H9 (cell line): ENCODE data around the gene TMEM240. TPM values are rescaled to one million over a fixed set of nuclear protein-coding genes. Genes with fewer than 3 reads are reported as not detected.
"Not testable (repeated sequence)": the region's sequence is repeated elsewhere in the genome, so short reads cannot be mapped to it uniquely, and the experiment has no call there.

ENCODE experiments used
- DNase-seq: peaks from one replicate; pipeline ENCODE4 v3.0.0-alpha.2; 2017
- H2AFZ ChIP-seq: one replicate; pipeline ENCODE4 v1.6.1; 2013; ENCODE audit warnings: mild to moderate bottlenecking, low read length, control low read depth, moderate library complexity
- H2AK5ac ChIP-seq: 2 replicates; pipeline ENCODE4 v1.6.1; 2013; ENCODE audit warnings: low read length, control low read depth, mixed read lengths; ENCODE audit not compliant: insufficient read length
- H2BK120ac ChIP-seq: one replicate; pipeline ENCODE4 v1.6.1; 2013; ENCODE audit warnings: low read depth, mild to moderate bottlenecking, low read length, control low read depth, inconsistent platforms; ENCODE audit not compliant: poor library complexity, severe bottlenecking
- H2BK12ac ChIP-seq: 2 replicates; pipeline ENCODE4 v1.6.1; 2013; ENCODE audit warnings: low read length, control low read depth, mixed read lengths, low read depth; ENCODE audit not compliant: insufficient read length
- H2BK15ac ChIP-seq: 2 replicates; pipeline ENCODE4 v1.6.1; 2013; ENCODE audit warnings: low read depth, low read length, control low read depth
- H2BK20ac ChIP-seq: one replicate; pipeline ENCODE4 v1.6.1; 2013; ENCODE audit warnings: low read depth, mild to moderate bottlenecking, low read length, control low read depth, inconsistent platforms; ENCODE audit not compliant: poor library complexity, severe bottlenecking
- H2BK5ac ChIP-seq: 2 replicates; pipeline ENCODE4 v1.6.1; 2013; ENCODE audit warnings: low read length, control low read depth, mixed read lengths; ENCODE audit not compliant: insufficient read length
- H3K14ac ChIP-seq: 2 replicates; pipeline ENCODE4 v1.6.1; 2013; ENCODE audit warnings: low read length, control low read depth; ENCODE audit not compliant: insufficient read depth
- H3K18ac ChIP-seq: 2 replicates; pipeline ENCODE4 v1.6.1; 2013; ENCODE audit warnings: low read depth, mild to moderate bottlenecking, mixed read lengths, low read length, control low read depth; ENCODE audit not compliant: insufficient read length
- H3K23ac ChIP-seq: 2 replicates; pipeline ENCODE4 v1.6.1; 2013; ENCODE audit warnings: low read length, control low read depth, mixed read lengths, low read depth; ENCODE audit not compliant: insufficient read length
- H3K23me2 ChIP-seq: 2 replicates; pipeline ENCODE4 v1.6.1; 2013; ENCODE audit warnings: low read depth, mild to moderate bottlenecking, mixed read lengths, low read length, control low read depth; ENCODE audit not compliant: insufficient read length, poor library complexity, severe bottlenecking
- H3K27ac ChIP-seq: 2 replicates; pipeline ENCODE4 v1.5.1; 2013; ENCODE audit warnings: low read length, control low read depth, mixed read lengths, low read depth; ENCODE audit not compliant: insufficient read length
- H3K27me3 ChIP-seq: 2 replicates; pipeline ENCODE4 v1.6.1; 2013; ENCODE audit warnings: low read length, control low read depth, inconsistent platforms; ENCODE audit not compliant: insufficient read depth
- H3K4ac ChIP-seq: 2 replicates; pipeline ENCODE4 v1.6.1; 2013; ENCODE audit warnings: low read depth, mild to moderate bottlenecking, control low read depth, inconsistent platforms, low read length, moderate library complexity
- H3K4me1 ChIP-seq: 2 replicates; pipeline ENCODE4 v1.6.1; 2013; ENCODE audit warnings: low read length, control low read depth, inconsistent platforms; ENCODE audit not compliant: insufficient read depth
- H3K4me2 ChIP-seq: 2 replicates; pipeline ENCODE4 v1.6.1; 2013; ENCODE audit warnings: low read length, control low read depth, mixed read lengths; ENCODE audit not compliant: insufficient read length, insufficient read depth
- H3K56ac ChIP-seq: 2 replicates; pipeline ENCODE4 v1.6.1; 2013; ENCODE audit warnings: low read depth, mild to moderate bottlenecking, mixed read lengths, low read length, control low read depth; ENCODE audit not compliant: insufficient read length
- H3K79me1 ChIP-seq: 2 replicates; pipeline ENCODE4 v1.6.1; 2013; ENCODE audit warnings: low read depth, mild to moderate bottlenecking, moderate library complexity, low read length, control low read depth, inconsistent platforms; ENCODE audit not compliant: insufficient read depth, poor library complexity, severe bottlenecking
- H3K79me2 ChIP-seq: 2 replicates; pipeline ENCODE4 v1.6.1; 2013; ENCODE audit warnings: low read length, control low read depth, inconsistent platforms; ENCODE audit not compliant: insufficient read depth
- H3K9ac ChIP-seq: 2 replicates; pipeline ENCODE4 v1.6.1; 2013; ENCODE audit warnings: low read length, control low read depth, mixed read lengths; ENCODE audit not compliant: insufficient read length; ENCODE audit errors: extremely low read depth
- H3K9me3 ChIP-seq: one replicate; pipeline ENCODE4 v1.6.1; 2013; ENCODE audit warnings: low read depth, low read length, inconsistent platforms; ENCODE audit not compliant: control insufficient read depth
- H3T11ph ChIP-seq: one replicate; pipeline ENCODE4 v1.6.1; 2013; ENCODE audit warnings: mild to moderate bottlenecking, low read length, control low read depth, inconsistent platforms
- H4K20me1 ChIP-seq: one replicate; pipeline ENCODE4 v1.6.1; 2013; ENCODE audit not compliant: control insufficient read depth, insufficient read length, insufficient read depth
- H4K5ac ChIP-seq: 2 replicates; pipeline ENCODE4 v1.6.1; 2013; ENCODE audit warnings: low read depth, mild to moderate bottlenecking, mixed read lengths, low read length, control low read depth; ENCODE audit not compliant: insufficient read length
- H4K8ac ChIP-seq: replicated peaks from 2 replicates; pipeline ENCODE4 v1.6.1; 2013; ENCODE audit warnings: low read length, control low read depth, mixed read lengths, low read depth; ENCODE audit not compliant: insufficient read length
- H4K91ac ChIP-seq: 2 replicates; pipeline ENCODE4 v1.6.1; 2013; ENCODE audit warnings: low read depth, mild to moderate bottlenecking, moderate library complexity, mixed read lengths, low read length, control low read depth; ENCODE audit not compliant: insufficient read length
- H3K27ac Mint-ChIP-seq, 3 experiments: 2 replicates in 2 of 3; 3 replicates in 1 of 3; pipeline ENCODE4 v1.8.0; 2020 to 2021; ENCODE audit warnings: mixed read lengths in 3 of 3, mild to moderate bottlenecking in 1 of 3, moderate library complexity in 1 of 3
- H3K27me3 Mint-ChIP-seq: 2 replicates; pipeline ENCODE4 v1.8.0; 2021; ENCODE audit warnings: low read depth, mild to moderate bottlenecking, moderate library complexity, mixed read lengths
- H3K36me3 Mint-ChIP-seq, 3 experiments: 2 replicates in 2 of 3; 3 replicates in 1 of 3; pipeline ENCODE4 v1.8.0; 2020 to 2021; ENCODE audit warnings: low read depth in 3 of 3, mixed read lengths in 3 of 3; ENCODE audit not compliant: insufficient read depth in 1 of 3
- H3K4me1 Mint-ChIP-seq, 2 experiments: 2 replicates each; pipeline ENCODE4 v1.8.0; 2020; ENCODE audit warnings: mixed read lengths in 2 of 2
- H3K4me3 Mint-ChIP-seq, 2 experiments: 2 replicates in 1 of 2; 3 replicates in 1 of 2; pipeline ENCODE4 v1.8.0; 2020 to 2021; ENCODE audit warnings: mild to moderate bottlenecking in 2 of 2, mixed read lengths in 2 of 2, moderate library complexity in 1 of 2
- H3K9me3 Mint-ChIP-seq, 2 experiments: 2 replicates in 1 of 2; 3 replicates in 1 of 2; pipeline ENCODE4 v1.8.0; 2020; ENCODE audit warnings: mild to moderate bottlenecking in 2 of 2, mixed read lengths in 2 of 2, moderate library complexity in 1 of 2
- WGBS: extraction: QIAGEN DNeasy Blood & Tissue Kit; methylation state at CpG from one replicate; pipeline ENCODE4 v1.1.7; 2013; ENCODE audit warnings: missing lambda C conversion rate, low lambda C conversion rate, mixed read lengths; ENCODE audit not compliant: insufficient read length; ENCODE audit errors: extremely low coverage; 5-methylcytosine and 5-hydroxymethylcytosine counted together
- total RNA-seq: library from RNA; stranded (reverse); gene quantifications from 2 replicates; pipeline ENCODE4 v1.2.1, GENCODE V29; 2021

The TMEM240 gene
- total RNA-seq, 1 experiment from 2014 or later: 8.7 TPM

DNA sequence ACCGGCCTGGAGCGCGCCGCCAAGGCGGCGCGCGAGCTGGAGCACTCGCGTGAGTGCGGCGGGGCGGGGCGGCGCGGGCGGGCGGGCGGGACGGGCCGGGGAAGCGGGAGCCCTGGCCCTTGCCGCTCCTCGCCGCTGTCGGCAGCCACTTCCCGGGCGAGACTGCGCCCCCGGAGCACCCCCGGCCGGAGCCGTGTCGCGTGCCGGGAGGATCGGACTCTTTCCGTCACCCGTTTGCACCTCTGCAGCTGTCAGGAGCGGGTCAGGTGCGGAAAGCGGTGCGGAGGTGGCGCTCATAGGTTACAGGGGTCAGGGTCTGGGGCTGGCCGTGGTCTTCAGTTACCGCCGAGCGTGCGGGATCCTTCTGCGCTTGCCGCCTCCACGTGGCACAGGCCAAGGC, 28.0 kb downstream of the TMEM240 start:
- not testable (repeated sequence) for DNase-seq, H3K27ac ChIP-seq, H2BK15ac ChIP-seq, H4K8ac ChIP-seq, H3K79me1 ChIP-seq, H3K4me1 ChIP-seq, H3K14ac ChIP-seq, H3K18ac ChIP-seq, H2BK12ac ChIP-seq, H4K91ac ChIP-seq, H3K27me3 ChIP-seq, H2BK5ac ChIP-seq, H3K4ac ChIP-seq, H4K5ac ChIP-seq, H3K79me2 ChIP-seq, H3K4me1 Mint-ChIP-seq, H3K56ac ChIP-seq, H3K23me2 ChIP-seq, H4K20me1 ChIP-seq, H3K9me3 Mint-ChIP-seq, H2BK120ac ChIP-seq, H2AFZ ChIP-seq, H3K27me3 Mint-ChIP-seq, H3K9ac ChIP-seq, H2AK5ac ChIP-seq, H3K23ac ChIP-seq, H3T11ph ChIP-seq, H3K9me3 ChIP-seq, H2BK20ac ChIP-seq, H3K27ac Mint-ChIP-seq
- Mint-ChIP-seq H3K4me3 (peak overlapping the region; percentile 71 to 81), H3K36me3 (peaks cover 0 to 15% (median 4%) of the 10 kb centered on the region in 3 experiments; a peak in 3 of 7 replicates)
- no CpG with 5 or more reads among the region's 52 CpGs for WGBS
- peak overlapping the region; percentile 40 for H3K4me2 ChIP-seq
